Natural killer cell (primary cell): ENCODE data around the gene UQCC2. TPM values are rescaled to one million over a fixed set of nuclear protein-coding genes. Genes with fewer than 3 reads are reported as not detected.
A peak's percentile ranks its signal among the peaks of the same experiment; 100 is the strongest.

ENCODE experiments used
- ATAC-seq, 3 donors: fragments of 150-1000 bp in 2 of 3; fragments of 200-7000 bp in 1 of 3; cut with Tn5 transposase; 1 replicate in 1 of 3; 2 replicates in 2 of 3; pipeline ENCODE4 v1.10.0; 2021; ENCODE audit warnings: mild to moderate bottlenecking in 2 of 3, moderate library complexity in 2 of 3
- DNase-seq, 2 donors: peaks; one replicate each; pipeline versions ENCODE4 v3.0.0 to v3.0.0-alpha.2; 2013 to 2021; ENCODE audit warnings: mixed read lengths in 1 of 2
- H3K27ac ChIP-seq: one replicate; pipeline ENCODE4 v1.5.1; 2013; ENCODE audit warnings: mild to moderate bottlenecking, low read length
- H3K27me3 ChIP-seq: one replicate; pipeline ENCODE4 v1.6.1; 2013; ENCODE audit warnings: low read length; ENCODE audit not compliant: control insufficient read depth, insufficient read depth
- H3K36me3 ChIP-seq: one replicate; pipeline ENCODE4 v1.6.1; 2013; ENCODE audit warnings: low read length; ENCODE audit not compliant: control insufficient read depth, insufficient read depth
- H3K4me1 ChIP-seq: one replicate; pipeline ENCODE4 v1.6.1; 2013; ENCODE audit warnings: low read length; ENCODE audit not compliant: control insufficient read depth, insufficient read depth
- H3K4me3 ChIP-seq: one replicate; pipeline ENCODE4 v1.5.1; 2013; ENCODE audit warnings: low read length
- H3K9me3 ChIP-seq: one replicate; pipeline ENCODE4 v1.6.1; 2013; ENCODE audit warnings: low read length; ENCODE audit not compliant: control insufficient read depth, insufficient read depth
- H3K27ac Mint-ChIP-seq, 2 donors: one replicate each; pipeline ENCODE4 v1.8.0; 2022; ENCODE audit warnings: mild to moderate bottlenecking in 2 of 2, mixed read lengths in 2 of 2, moderate library complexity in 1 of 2
- H3K27me3 Mint-ChIP-seq, 2 donors: one replicate each; pipeline ENCODE4 v1.8.0; 2022; ENCODE audit warnings: low read depth in 2 of 2, mixed read lengths in 2 of 2
- H3K36me3 Mint-ChIP-seq: one replicate; pipeline ENCODE4 v1.8.0; 2022; ENCODE audit warnings: mixed read lengths
- H3K4me1 Mint-ChIP-seq, 2 donors: one replicate each; pipeline ENCODE4 v1.8.0; 2022; ENCODE audit warnings: mixed read lengths in 2 of 2
- H3K4me3 Mint-ChIP-seq: one replicate; pipeline ENCODE4 v1.8.0; 2022; ENCODE audit warnings: mild to moderate bottlenecking, moderate library complexity, mixed read lengths
- H3K9me3 Mint-ChIP-seq, 2 donors: one replicate each; pipeline ENCODE4 v1.8.0; 2022; ENCODE audit warnings: mixed read lengths in 2 of 2
- CTCF ChIP-seq: fragments of 200-600 bp; IDR thresholded peaks from one replicate; pipeline ENCODE4 v1.8.0; 2022; ENCODE audit warnings: antibody characterized with exemption
- WGBS: methylation state at CpG from one replicate; pipeline ENCODE4 v1.1.7; 2013; ENCODE audit warnings: missing lambda C conversion rate; ENCODE audit not compliant: insufficient coverage; 5-methylcytosine and 5-hydroxymethylcytosine counted together
- intact Hi-C: fragments of 100-400 bp; cut with micrococcal nuclease; formaldehyde crosslinking; loops from one replicate; pipeline ENCODE4 v1.14.2; 2022
- total RNA-seq, 4 donors: library from RNA; stranded (reverse); fragments of 120-200 nt in 1 of 4; gene quantifications; one replicate each; pipeline versions ENCODE4 v1.2.3 to v1.2.4, GENCODE V29; 2013 to 2022

Gene UQCC2
- total RNA-seq, 3 donors from 2014 or later (not counting 1 experiment from before 2014, with no cell fraction given): 15.8 to 19.6 (median 16.5) TPM

- no peak for TF ChIP-seq CTCF
- H3K27ac ChIP-seq: no peak overlapping the region
- peaks cover 66% of the 10 kb centered on the region for H3K36me3 ChIP-seq
- DNase-seq (no peak), ATAC-seq (no peak)
- no peaks in the 10 kb centered on the region for H3K27me3 ChIP-seq
- no peaks in the 10 kb centered on the region for H3K9me3 ChIP-seq
- intact Hi-C loops: no loop called here
- H3K36me3 Mint-ChIP-seq: no peaks in the 10 kb centered on the region
- H3K27ac Mint-ChIP-seq: peak overlapping the region in 1 of 2 donors; percentile 69
- H3K4me1 ChIP-seq: no peaks in the 10 kb centered on the region
- H3K4me3 Mint-ChIP-seq: no peak overlapping the region
- peaks cover 0 to 5% of the 10 kb centered on the region in 2 donors for H3K4me1 Mint-ChIP-seq
- WGBS: 97% methylated on average over 2 of the region's 2 CpGs
- H3K27me3 Mint-ChIP-seq: no peaks in the 10 kb centered on the region
- no peak overlapping the region for H3K4me3 ChIP-seq
- no peaks in the 10 kb centered on the region for H3K9me3 Mint-ChIP-seq
Observed at GRCh38 chr6:33677689-33678088, 33.8 kb downstream of the UQCC2 start.

- H3K36me3 Mint-ChIP-seq: no peaks in the 10 kb centered on the region
- Histone ChIP-seq H3K4me3 (no peak overlapping the region), H3K4me1 (no peaks in the 10 kb centered on the region), H3K9me3 (no peaks in the 10 kb centered on the region), H3K36me3 (peaks cover 66% of the 10 kb centered on the region), H3K27ac (no peak overlapping the region), H3K27me3 (no peaks in the 10 kb centered on the region)
- no peak for DNase-seq
- H3K4me1 Mint-ChIP-seq: peaks cover 0 to 5% of the 10 kb centered on the region in 2 donors
- no peaks in the 10 kb centered on the region for H3K27me3 Mint-ChIP-seq
- WGBS: 90% methylated on average over 6 of the region's 8 CpGs
- intact Hi-C loops: no loop called here
- no peak for ATAC-seq
- H3K9me3 Mint-ChIP-seq: no peaks in the 10 kb centered on the region
- H3K4me3 Mint-ChIP-seq: no peak overlapping the region
- TF ChIP-seq CTCF: no peak
- peak overlapping the region in 1 of 2 donors; percentile 69 for H3K27ac Mint-ChIP-seq
Observed at GRCh38 chr6:33677143-33677660, 34.3 kb downstream of the UQCC2 start.

GRCh38 chr6:33676416-33677142 lies 34.9 kb downstream of the UQCC2 start:
- Histone ChIP-seq H3K4me3 (no peak overlapping the region), H3K36me3 (peaks cover 70% of the 10 kb centered on the region), H3K9me3 (no peaks in the 10 kb centered on the region), H3K27me3 (no peaks in the 10 kb centered on the region), H3K27ac (no peak overlapping the region), H3K4me1 (no peaks in the 10 kb centered on the region)
- Mint-ChIP-seq H3K9me3 (no peaks in the 10 kb centered on the region), H3K4me3 (no peak overlapping the region), H3K27ac (peak overlapping the region in 1 of 2 donors; percentile 56), H3K36me3 (no peaks in the 10 kb centered on the region), H3K27me3 (no peaks in the 10 kb centered on the region), H3K4me1 (peaks cover 0 to 5% of the 10 kb centered on the region in 2 donors)
- WGBS: 96% methylated on average over 15 of the region's 15 CpGs
- DNase-seq (no peak), ATAC-seq (no peak)
- TF ChIP-seq CTCF: no peak
- intact Hi-C loops: no loop called here
